ENCODE data around the gene DNAH6.

- TF ChIP-seq POLR2A (IDR thresholded peaks at IDR 0.05) (no peak), CTCF (IDR thresholded peaks at IDR 0.05) (no peak)
Measured at GRCh38 chr2:84857566-84857965, 341.3 kb downstream of the DNAH6 start.
